Upper lobe of left lung (tissue), 6 donors: ENCODE results near the gene CNIH2. TPM values are rescaled to one million over a fixed set of nuclear protein-coding genes. Genes with fewer than 3 reads are reported as not detected.

Experiments
- ATAC-seq, 2 donors: fragments of 200-7000 bp; cut with Tn5 transposase; one replicate each; pipeline ENCODE4 v1.9.1; 2022; ENCODE audit warnings: mild to moderate bottlenecking in 2 of 2, moderate library complexity in 2 of 2; ENCODE audit not compliant: low FRiP score in 2 of 2
- DNase-seq, 2 donors: peaks; one replicate each; pipeline ENCODE4 v3.0.0-alpha.2; 2019 to 2020
- H3K27ac ChIP-seq, 4 donors: fragments of 200-600 bp; sonication (generic); one replicate each; pipeline ENCODE4 v1.5.1; 2016 to 2019
- H3K27me3 ChIP-seq, 4 donors: fragments of 200-600 bp; sonication (generic); one replicate each; pipeline ENCODE4 v1.5.1; 2017 to 2019
- H3K36me3 ChIP-seq, 4 donors: fragments of 200-600 bp; sonication (generic); one replicate each; pipeline ENCODE4 v1.5.1; 2016 to 2019
- H3K4me1 ChIP-seq, 4 donors: fragments of 200-600 bp; sonication (generic); one replicate each; pipeline ENCODE4 v1.5.1; 2018 to 2019
- H3K4me3 ChIP-seq, 4 donors: fragments of 200-600 bp; sonication (generic); one replicate each; pipeline ENCODE4 v1.5.1; 2017 to 2019; ENCODE audit warnings: mild to moderate bottlenecking in 2 of 4, moderate library complexity in 1 of 4
- H3K9me3 ChIP-seq, 4 donors: fragments of 200-600 bp; sonication (generic); one replicate each; pipeline ENCODE4 v1.5.1; 2018 to 2019
- EP300 ChIP-seq, 4 donors: sonication (generic); formaldehyde crosslinking; IDR thresholded peaks; one replicate each; pipeline ENCODE4 v1.5.1; 2017; ENCODE audit warnings: antibody characterized with exemption in 4 of 4, control low read depth in 2 of 4
- POLR2A ChIP-seq, 4 donors: fragments of 450-650 bp; IDR thresholded peaks; one replicate each; pipeline ENCODE4 v1.5.1; 2016 to 2017; ENCODE audit warnings: antibody characterized with exemption in 4 of 4, mild to moderate bottlenecking in 2 of 4
- POLR2AphosphoS5 ChIP-seq, 2 donors: sonication (generic); formaldehyde crosslinking; IDR thresholded peaks; one replicate each; pipeline ENCODE4 v1.5.1; 2017; ENCODE audit warnings: antibody characterized with exemption in 2 of 2
- WGBS, 2 donors: methylation state at CpG; one replicate each; pipeline ENCODE4 v1.1.5; 2017 to 2018; 5-methylcytosine and 5-hydroxymethylcytosine counted together
- total RNA-seq, 6 donors: library from RNA; depleted of rRNA in 4 of 6; stranded (reverse); fragments of >200 nt in 4 of 6; gene quantifications; one replicate each; pipeline versions ENCODE4 v1.1.0 to v1.2.1, GENCODE V29; 2016 to 2021
- TF ChIP-seq, protein P1 (sequence below), 6 experiments: fragments of 450-650 bp in 4 of 6; fragments of 200-600 bp in 2 of 6; sonication (generic) in 2 of 6; IDR thresholded peaks; one replicate each; pipeline ENCODE4 v1.5.1; 2016 to 2019; ENCODE audit warnings: antibody characterized with exemption in 6 of 6
- donor health status: DM: no; HTN: no; CAD: no; lungs with moderate emphysema.
- donor health status: DM: no; HTN: yes; CAD: no; lungs with severe emphysema.

The CNIH2 gene
- total RNA-seq, 6 donors from 2014 or later, result 1.4 to 2.0 (median 1.6) TPM; not detected in 2

DNA sequence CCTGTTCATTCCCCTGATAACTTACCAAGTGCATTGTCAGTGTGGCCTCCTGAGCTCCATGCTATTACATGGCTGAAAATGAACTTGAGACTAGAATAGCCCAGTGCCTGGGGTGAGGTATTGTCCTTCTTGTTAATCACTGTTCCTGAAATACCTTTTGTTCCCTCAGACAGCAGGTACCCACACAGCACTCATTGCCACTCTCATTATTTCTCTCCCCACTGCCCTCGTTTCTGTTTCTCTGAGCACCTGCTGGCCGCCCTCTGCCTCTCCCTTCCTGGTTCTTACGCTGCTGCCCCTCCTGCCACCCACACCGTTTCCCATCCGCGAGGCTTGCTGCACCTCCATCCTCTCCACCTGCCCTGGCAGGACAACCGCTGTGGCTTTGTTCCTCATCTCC, 46.4 kb upstream of the CNIH2 start:
- H3K36me3 ChIP-seq, result peaks cover 27 to 88% (median 71%) of the 10 kb centered on the region in 4 donors
- no peak for ATAC-seq
- WGBS, 2 donors, result 91 to 93% methylated on average over 7 of the region's 7 CpGs

DNA sequence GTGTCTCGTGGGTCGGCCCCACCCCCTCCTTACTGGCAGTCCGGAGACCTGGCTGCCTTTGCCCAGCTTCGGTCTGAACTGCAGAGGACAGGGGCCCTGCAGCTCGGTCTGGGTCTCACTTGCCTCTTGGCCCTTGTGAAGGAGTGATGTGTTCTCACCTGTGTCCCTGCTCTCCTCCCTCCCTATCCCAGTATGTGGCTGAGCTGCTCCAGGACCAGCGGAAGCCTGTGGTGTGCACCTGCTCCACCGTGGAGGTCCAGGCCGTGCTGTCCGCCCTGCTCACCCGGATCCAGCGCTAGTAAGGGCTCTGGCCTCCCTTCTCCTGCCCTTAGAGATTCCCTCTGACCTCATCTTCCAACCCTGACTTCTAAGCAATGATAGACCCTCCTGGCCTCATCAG, 45.2 kb upstream of the CNIH2 start:
- Histone ChIP-seq H3K27ac (no peak overlapping the region), H3K4me3 (no peak overlapping the region), H3K36me3 (peaks cover 27 to 90% (median 74%) of the 10 kb centered on the region in 4 donors), H3K9me3 (no peaks in the 10 kb centered on the region), H3K27me3 (no peaks in the 10 kb centered on the region), H3K4me1 (peaks cover 0 to 3% (median 0%) of the 10 kb centered on the region in 4 donors)
- ATAC-seq (no peak), DNase-seq (no peak)
- TF ChIP-seq POLR2A (IDR thresholded peaks at IDR 0.05), result no peak
- no peak for TF ChIP-seq POLR2AphosphoS5 (IDR thresholded peaks at IDR 0.05)
- TF ChIP-seq EP300 (IDR thresholded peaks at IDR 0.05), result no peak
- TF ChIP-seq, protein P1, sequence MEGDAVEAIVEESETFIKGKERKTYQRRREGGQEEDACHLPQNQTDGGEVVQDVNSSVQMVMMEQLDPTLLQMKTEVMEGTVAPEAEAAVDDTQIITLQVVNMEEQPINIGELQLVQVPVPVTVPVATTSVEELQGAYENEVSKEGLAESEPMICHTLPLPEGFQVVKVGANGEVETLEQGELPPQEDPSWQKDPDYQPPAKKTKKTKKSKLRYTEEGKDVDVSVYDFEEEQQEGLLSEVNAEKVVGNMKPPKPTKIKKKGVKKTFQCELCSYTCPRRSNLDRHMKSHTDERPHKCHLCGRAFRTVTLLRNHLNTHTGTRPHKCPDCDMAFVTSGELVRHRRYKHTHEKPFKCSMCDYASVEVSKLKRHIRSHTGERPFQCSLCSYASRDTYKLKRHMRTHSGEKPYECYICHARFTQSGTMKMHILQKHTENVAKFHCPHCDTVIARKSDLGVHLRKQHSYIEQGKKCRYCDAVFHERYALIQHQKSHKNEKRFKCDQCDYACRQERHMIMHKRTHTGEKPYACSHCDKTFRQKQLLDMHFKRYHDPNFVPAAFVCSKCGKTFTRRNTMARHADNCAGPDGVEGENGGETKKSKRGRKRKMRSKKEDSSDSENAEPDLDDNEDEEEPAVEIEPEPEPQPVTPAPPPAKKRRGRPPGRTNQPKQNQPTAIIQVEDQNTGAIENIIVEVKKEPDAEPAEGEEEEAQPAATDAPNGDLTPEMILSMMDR (IDR thresholded peaks at IDR 0.05), result no peak
- 94 to 96% methylated on average over 7 to 10 of the region's 11 CpGs for WGBS, 2 donors

More for the DNA sequence above, 46.4 kb upstream of the CNIH2 start:
- no peak for TF ChIP-seq EP300 (IDR thresholded peaks at IDR 0.05)
- no peak for TF ChIP-seq POLR2A (IDR thresholded peaks at IDR 0.05)
- TF ChIP-seq, protein P1 (IDR thresholded peaks at IDR 0.05), result no peak
- TF ChIP-seq POLR2AphosphoS5 (IDR thresholded peaks at IDR 0.05), result no peak
- DNase-seq, result no peak
- H3K4me3 ChIP-seq, result no peak overlapping the region
- H3K27ac ChIP-seq, result no peak overlapping the region
- no peaks in the 10 kb centered on the region for H3K27me3 ChIP-seq
- H3K9me3 ChIP-seq, result no peaks in the 10 kb centered on the region
- H3K4me1 ChIP-seq, result peaks cover 0 to 3% (median 0%) of the 10 kb centered on the region in 4 donors

DNA sequence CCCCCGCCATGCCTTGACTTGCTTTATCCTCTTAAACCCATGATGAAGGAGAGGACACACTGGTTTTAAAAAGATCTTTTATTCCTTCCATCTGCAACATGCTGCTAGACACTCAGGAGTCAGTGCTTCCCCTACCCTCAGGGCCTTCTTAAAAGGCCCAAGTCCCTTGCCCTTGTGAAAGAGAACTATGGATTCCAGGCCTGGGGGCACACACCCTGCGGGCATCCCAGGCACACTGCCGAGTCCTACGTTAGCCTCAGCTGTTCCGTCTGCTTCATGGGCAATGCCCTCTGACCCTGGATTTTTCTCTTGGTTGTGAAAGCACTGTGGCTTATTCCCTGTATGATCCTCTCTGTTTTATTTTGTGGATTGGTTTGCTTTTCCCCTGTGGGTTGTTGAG, 44.7 kb upstream of the CNIH2 start:
- WGBS, 2 donors, result 94% methylated on average over 5 of the region's 5 CpGs
- no peaks in the 10 kb centered on the region for H3K9me3 ChIP-seq
- TF ChIP-seq POLR2A (IDR thresholded peaks at IDR 0.05), result no peak
- TF ChIP-seq EP300 (IDR thresholded peaks at IDR 0.05), result no peak
- TF ChIP-seq, protein P1 (IDR thresholded peaks at IDR 0.05), result no peak
- TF ChIP-seq POLR2AphosphoS5 (IDR thresholded peaks at IDR 0.05), result no peak
- no peak overlapping the region for H3K27ac ChIP-seq
- H3K4me1 ChIP-seq, result peaks cover 0 to 3% (median 0%) of the 10 kb centered on the region in 4 donors
- H3K27me3 ChIP-seq, result no peaks in the 10 kb centered on the region
- H3K36me3 ChIP-seq, result peaks cover 27 to 89% (median 73%) of the 10 kb centered on the region in 4 donors
- DNase-seq (no peak), ATAC-seq (no peak)
- no peak overlapping the region for H3K4me3 ChIP-seq

DNA sequence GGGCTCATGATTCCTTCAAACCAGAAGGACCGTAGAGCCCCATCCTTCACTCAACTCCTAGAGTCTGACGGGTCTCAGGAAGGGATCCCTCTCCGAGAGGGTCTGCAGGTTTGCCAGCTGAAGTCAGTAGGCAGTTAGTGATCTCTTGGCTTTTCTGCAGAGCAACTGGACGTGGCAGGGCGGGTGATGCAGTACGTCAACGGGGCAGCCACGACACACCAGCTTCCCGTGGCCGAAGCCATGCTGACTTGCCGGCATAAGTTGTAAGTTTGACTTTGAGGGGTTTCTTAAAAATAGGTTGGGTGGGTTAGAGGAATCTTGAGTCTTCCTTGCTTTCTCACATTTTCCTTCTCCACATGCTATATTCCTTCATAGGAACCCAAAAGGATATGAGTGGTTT, 42.8 kb upstream of the CNIH2 start:
- Histone ChIP-seq H3K27ac (no peak overlapping the region), H3K9me3 (no peaks in the 10 kb centered on the region), H3K36me3 (peaks cover 27 to 96% (median 87%) of the 10 kb centered on the region in 4 donors), H3K4me3 (no peak overlapping the region), H3K4me1 (no peaks in the 10 kb centered on the region), H3K27me3 (no peaks in the 10 kb centered on the region)
- no peak for TF ChIP-seq POLR2AphosphoS5 (IDR thresholded peaks at IDR 0.05)
- TF ChIP-seq, protein P1 (IDR thresholded peaks at IDR 0.05), result no peak
- TF ChIP-seq POLR2A (IDR thresholded peaks at IDR 0.05), result no peak
- TF ChIP-seq EP300 (IDR thresholded peaks at IDR 0.05), result no peak
- DNase-seq (no peak), ATAC-seq (no peak)
- WGBS, 2 donors, result 87 to 93% methylated on average over 11 of the region's 11 CpGs

DNA sequence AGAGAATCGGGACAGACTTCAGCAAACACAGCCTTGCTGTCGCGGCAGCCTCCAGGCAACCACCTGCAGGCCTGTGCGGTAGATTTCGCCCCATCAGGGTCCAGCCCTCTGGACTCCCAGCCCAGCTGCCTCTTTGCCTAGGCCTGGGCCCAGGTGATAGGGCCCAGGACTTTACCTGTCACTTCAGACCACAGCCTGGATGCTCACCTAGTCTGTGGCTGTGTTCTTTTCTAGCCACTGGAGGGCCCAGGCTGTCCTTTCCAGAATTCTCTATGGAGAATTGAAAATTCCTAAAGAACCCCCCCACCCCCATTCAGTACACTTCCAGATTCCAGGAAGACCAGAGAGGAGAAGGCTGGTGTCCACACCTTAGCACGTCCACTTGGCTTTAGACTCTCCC, 40.1 kb upstream of the CNIH2 start:
- no peak for ATAC-seq
- Histone ChIP-seq H3K36me3 (peaks cover 25 to 96% (median 80%) of the 10 kb centered on the region in 4 donors), H3K27ac (no peak overlapping the region), H3K4me1 (no peaks in the 10 kb centered on the region), H3K27me3 (no peaks in the 10 kb centered on the region), H3K4me3 (no peak overlapping the region), H3K9me3 (no peaks in the 10 kb centered on the region)
- no peak for DNase-seq
- TF ChIP-seq EP300 (IDR thresholded peaks at IDR 0.05) (no peak), POLR2A (IDR thresholded peaks at IDR 0.05) (no peak), POLR2AphosphoS5 (IDR thresholded peaks at IDR 0.05) (no peak)
- TF ChIP-seq, protein P1 (IDR thresholded peaks at IDR 0.05), result no peak
- WGBS, 2 donors, result 87 to 90% methylated on average over 6 of the region's 6 CpGs
